K562 (cell line): ENCODE results near the gene GABRE. TPM values are rescaled to one million over a fixed set of nuclear protein-coding genes. Genes with fewer than 3 reads are reported as not detected.

ENCODE experiments used
- ATAC-seq: fragments of 200-7000 bp; cut with Tn5 transposase; 3 replicates; pipeline ENCODE4 v1.9.1; 2020; ENCODE audit warnings: moderate library complexity
- BruUV-seq: library from RNA; stranded (reverse); fragments of 400-500 nt; replicated peaks from 2 replicates; lab custom pipeline; 2021; lab: Mats Ljungman, UMichigan
- CTCF ChIA-PET: fragments of 300-600 bp; formaldehyde crosslinking; extraction: SDS; loops from one replicate; lab custom pipeline; 2021; ENCODE audit warnings: low intra/inter-chr PET ratio; lab: Yijun Ruan, JAX
- POLR2A ChIA-PET: fragments of 300-600, 350-650 bp; sonication (Branson Sonifier 250); formaldehyde crosslinking; extraction: SDS; loops from one replicate; lab custom pipeline; 2021; ENCODE audit warnings: antibody characterized with exemption, inconsistent platforms; lab: Yijun Ruan, JAX
- DNase-seq, 4 experiments: peaks; one replicate each; pipeline versions ENCODE4 v3.0.0 to v3.0.0-alpha.2; 2011 to 2018; ENCODE audit warnings: low spot score in 3 of 4, mixed read lengths in 3 of 4; ENCODE audit errors: extremely low read depth in 1 of 4
- FAIRE-seq: peaks from 2 replicates; lab custom pipeline; 2011; peaks lifted over from hg19 to GRCh38; lab: Jason Lieb, UNC
- H2AFZ ChIP-seq: 2 replicates; pipeline ENCODE4 v1.6.0; 2011; ENCODE audit warnings: low read depth, low read length, control low read depth, inconsistent platforms
- H3K27ac ChIP-seq: fragments of 200-600 bp; 3 replicates; pipeline ENCODE4 v1.8.0; 2011; ENCODE audit warnings: low read depth, mild to moderate bottlenecking, control low read depth, inconsistent platforms, low read length, moderate library complexity, mixed read lengths; ENCODE audit errors: extremely low read depth
- H3K27me3 ChIP-seq, 2 experiments: fragments of 300-600 bp in 1 of 2; 2 replicates in 1 of 2; 3 replicates in 1 of 2; pipeline versions ENCODE4 v1.6.0 to v1.8.0; 2011; ENCODE audit warnings: inconsistent platforms in 2 of 2, low read length in 2 of 2, mild to moderate bottlenecking in 1 of 2, mixed read lengths in 1 of 2, moderate library complexity in 1 of 2; ENCODE audit not compliant: control insufficient read depth in 2 of 2, insufficient read depth in 2 of 2
- H3K36me3 ChIP-seq: fragments of 300-600 bp; 3 replicates; pipeline ENCODE4 v1.8.0; 2011; ENCODE audit warnings: mild to moderate bottlenecking, low read length, inconsistent platforms; ENCODE audit not compliant: control insufficient read depth, insufficient read depth
- H3K4me1 ChIP-seq, 2 experiments: fragments of 200-600 bp in 1 of 2; replicated peaks in 1 of 2; 2 replicates in 1 of 2; 3 replicates in 1 of 2; pipeline versions ENCODE4 v1.5.1 to v1.8.0; 2011; ENCODE audit warnings: inconsistent platforms in 2 of 2, low read length in 2 of 2, mild to moderate bottlenecking in 1 of 2, mixed read lengths in 1 of 2, moderate library complexity in 1 of 2; ENCODE audit not compliant: control insufficient read depth in 2 of 2, insufficient read depth in 2 of 2
- H3K4me2 ChIP-seq: 2 replicates; pipeline ENCODE4 v1.6.1; 2011; ENCODE audit warnings: low read length, control low read depth, inconsistent platforms, mixed read lengths; ENCODE audit not compliant: insufficient read depth
- H3K4me3 ChIP-seq: fragments of 200-600 bp; sonication (generic), shearing (Covaris generic); 2 replicates; pipeline ENCODE4 v1.5.1; 2016; ENCODE audit warnings: control low read depth, inconsistent platforms
- H3K79me2 ChIP-seq: fragments of 200-600 bp; 3 replicates; pipeline ENCODE4 v1.8.0; 2011; ENCODE audit warnings: low read length, inconsistent platforms; ENCODE audit not compliant: control insufficient read depth, insufficient read depth
- H3K9ac ChIP-seq, 2 experiments: 2 replicates each; pipeline versions ENCODE4 v1.6.0 to v1.6.1; 2011; ENCODE audit warnings: low read depth in 2 of 2, low read length in 2 of 2, control low read depth in 1 of 2, inconsistent platforms in 1 of 2, mild to moderate bottlenecking in 1 of 2, mixed read lengths in 1 of 2; ENCODE audit not compliant: insufficient read depth in 1 of 2
- H3K9me1 ChIP-seq: one replicate; pipeline ENCODE4 v1.6.0; 2011; ENCODE audit warnings: inconsistent platforms, mild to moderate bottlenecking, low read length, moderate library complexity; ENCODE audit not compliant: control insufficient read depth, insufficient read depth
- H3K9me3 ChIP-seq: replicated peaks from 2 replicates; pipeline ENCODE4 v1.5.1; 2011; ENCODE audit warnings: low read depth, low read length, inconsistent platforms; ENCODE audit not compliant: control insufficient read depth, insufficient read depth
- H4K20me1 ChIP-seq: replicated peaks from 2 replicates; pipeline ENCODE4 v1.6.1; 2011; ENCODE audit warnings: low read length, inconsistent platforms, mixed read lengths; ENCODE audit not compliant: control insufficient read depth, insufficient read depth
- CBX2 ChIP-seq: fragments of 200-600 bp; sonication (generic); IDR thresholded peaks from one replicate; pipeline ENCODE4 v1.6.1; 2012; ENCODE audit warnings: mild to moderate bottlenecking, low read length, inconsistent platforms; ENCODE audit not compliant: insufficient read depth, poor library complexity, severe bottlenecking
- MCM5 ChIP-seq: fragments of 450-650 bp; IDR thresholded peaks from 2 replicates; pipeline ENCODE4 v1.6.1; 2016; ENCODE audit warnings: low read depth
- MYBL2 ChIP-seq, 2 experiments: fragments of 450-650 bp in 1 of 2; sonication (generic) in 1 of 2; formaldehyde crosslinking in 1 of 2; IDR thresholded peaks; 2 replicates each; pipeline versions ENCODE4 v1.6.1 to v1.8.1; 2017 to 2022; ENCODE audit warnings: borderline replicate concordance in 1 of 2, inconsistent platforms in 1 of 2, low read depth in 1 of 2, mild to moderate bottlenecking in 1 of 2, missing genetic modification reagents in 1 of 2, moderate library complexity in 1 of 2
- ZNF224 ChIP-seq: sonication (generic); formaldehyde crosslinking; IDR thresholded peaks from 2 replicates; pipeline ENCODE4 v1.8.0; 2022; ENCODE audit warnings: mild to moderate bottlenecking, missing genetic modification reagents
- ZNF512 ChIP-seq: IDR thresholded peaks from 2 replicates; pipeline ENCODE4 v1.6.1; 2016; ENCODE audit warnings: missing genetic modification characterization, missing compliant biosample characterization
- WGBS: fragments of 100-300 bp; shearing (Covaris generic); methylation state at CpG from one replicate; pipeline ENCODE4 v1.1.6; 2016; ENCODE audit warnings: low coverage, mixed read lengths; ENCODE audit not compliant: insufficient coverage; ENCODE audit errors: missing lambda C conversion rate; 5-methylcytosine and 5-hydroxymethylcytosine counted together
- in situ Hi-C: fragments of 300-500 bp; cut with MboI; formaldehyde crosslinking; loops from 4 replicates; pipeline ENCODE4 v1.15.0; 2018; ENCODE audit warnings: inconsistent platforms, mixed read lengths
- intact Hi-C: fragments of 100-400 bp; cut with micrococcal nuclease; formaldehyde crosslinking; loops from 2 replicates; pipeline ENCODE4 v1.14.2; 2022
- polyA plus RNA-seq, 8 experiments: library from polyadenylated mRNA; depleted of rRNA in 4 of 8; stranded (reverse) in 5 of 8; unstranded in 3 of 8; fragments of >200 nt; fragmentation: Nextera tagmentation in 2 of 8; fragmentation: Illumina TruSeq in 1 of 8; extraction: Ambion mirVana in 2 of 8; extraction: Trizol in 1 of 8; gene quantifications; 2 replicates each; pipeline versions ENCODE4 v1.2.1 to v1.2.3, GENCODE V29; 2011 to 2014; ENCODE audit warnings: inconsistent platforms in 1 of 8, missing spikeins in 1 of 8
- total RNA-seq, 7 experiments: library from RNA; depleted of rRNA in 6 of 7; stranded (reverse); fragments of >200 nt in 6 of 7; fragmentation: Illumina TruSeq in 2 of 7; extraction: Trizol in 2 of 7; gene quantifications; 2 replicates each; pipeline versions ENCODE4 v1.2.1 to v1.2.3, GENCODE V29; 2011 to 2021; ENCODE audit warnings: low replicate concordance in 1 of 7
- TF ChIP-seq, protein P1 (sequence below): fragments of 250-450 bp; sonication (Bioruptor Pico); IDR thresholded peaks from 2 replicates; pipeline ENCODE4 v1.8.0; 2021; ENCODE audit warnings: mild to moderate bottlenecking, moderate library complexity

Gene GABRE
- total and polyA plus RNA-seq, 9 of the 15 experiments (the other 6 are each of a cell fraction or from before 2014, with no cell fraction given): 23.1 to 456 (median 148) TPM

- H3K36me3 ChIP-seq: no peaks in the 10 kb centered on the region
- TF ChIP-seq MCM5 (no peak), ZNF224 (CRISPR knock-in tag) (no peak), MYBL2 (IDR thresholded peaks at IDR 0.05; ENCODE audit: low read depth) (no peak), MYBL2 (CRISPR knock-in tag; IDR thresholded peaks at IDR 0.05; ENCODE audit: borderline replicate concordance) (no peak), CBX2 (no peak), ZNF512 (tag) (no peak)
- TF ChIP-seq, protein P1, sequence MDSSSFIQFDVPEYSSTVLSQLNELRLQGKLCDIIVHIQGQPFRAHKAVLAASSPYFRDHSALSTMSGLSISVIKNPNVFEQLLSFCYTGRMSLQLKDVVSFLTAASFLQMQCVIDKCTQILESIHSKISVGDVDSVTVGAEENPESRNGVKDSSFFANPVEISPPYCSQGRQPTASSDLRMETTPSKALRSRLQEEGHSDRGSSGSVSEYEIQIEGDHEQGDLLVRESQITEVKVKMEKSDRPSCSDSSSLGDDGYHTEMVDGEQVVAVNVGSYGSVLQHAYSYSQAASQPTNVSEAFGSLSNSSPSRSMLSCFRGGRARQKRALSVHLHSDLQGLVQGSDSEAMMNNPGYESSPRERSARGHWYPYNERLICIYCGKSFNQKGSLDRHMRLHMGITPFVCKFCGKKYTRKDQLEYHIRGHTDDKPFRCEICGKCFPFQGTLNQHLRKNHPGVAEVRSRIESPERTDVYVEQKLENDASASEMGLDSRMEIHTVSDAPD (CRISPR knock-in tag): no peak
- TF ChIP-seq, all 486 proteins: peak for 0
- ATAC-seq: no peak
- Histone ChIP-seq H4K20me1 (no peaks in the 10 kb centered on the region), H3K79me2 (no peaks in the 10 kb centered on the region), H3K27me3 (no peaks in the 10 kb centered on the region), H3K9me1 (no peaks in the 10 kb centered on the region), H3K4me2 (no peak overlapping the region), H3K9me3 (no peaks in the 10 kb centered on the region), H3K27ac (no peak overlapping the region), H3K9ac (no peak overlapping the region), H2AFZ (no peak overlapping the region), H3K4me1 (0 out of 5 replicates have a peak, but pooled peaks cover 0 to 4% of the 10 kb centered on the region in 2 experiments), H3K4me3 (no peak overlapping the region)
- no peak for DNase-seq
- 71% methylated on average over 5 of the region's 5 CpGs for WGBS
- ChIA-PET POLR2A (no interaction called here), CTCF (no interaction called here)
- in situ Hi-C loops (no loop called here), intact Hi-C loops (no loop called here)
- no peak for FAIRE-seq
- no TSS peak for BruUV-seq
Measured at GRCh38 chrX:151996347-151996746, 21.9 kb upstream of the GABRE start.
